HL-60 (cell line): ENCODE measurements around the gene EFCAB8.

Experiments used
- GABPA ChIP-seq: IDR thresholded peaks from 2 replicates; pipeline ENCODE4 v1.6.1; 2012; ENCODE audit warnings: low read depth
- POLR2AphosphoS5 ChIP-seq: IDR thresholded peaks from 2 replicates; pipeline ENCODE4 v1.6.1; 2012; ENCODE audit warnings: low read depth
- SPI1 ChIP-seq: IDR thresholded peaks from 2 replicates; pipeline ENCODE4 v1.6.1; 2012; ENCODE audit warnings: low read depth, mild to moderate bottlenecking, borderline replicate concordance
- TF ChIP-seq, protein P1 (sequence below): IDR thresholded peaks from one replicate; pipeline ENCODE4 v1.5.1; 2011; ENCODE audit warnings: low read length, control low read depth, inconsistent platforms; ENCODE audit not compliant: insufficient read depth
- TF ChIP-seq, protein P2 (sequence below): IDR thresholded peaks from 2 replicates; pipeline ENCODE4 v1.6.1; 2012; ENCODE audit warnings: low read depth; ENCODE audit not compliant: insufficient replicate concordance

- TF ChIP-seq, protein P1, sequence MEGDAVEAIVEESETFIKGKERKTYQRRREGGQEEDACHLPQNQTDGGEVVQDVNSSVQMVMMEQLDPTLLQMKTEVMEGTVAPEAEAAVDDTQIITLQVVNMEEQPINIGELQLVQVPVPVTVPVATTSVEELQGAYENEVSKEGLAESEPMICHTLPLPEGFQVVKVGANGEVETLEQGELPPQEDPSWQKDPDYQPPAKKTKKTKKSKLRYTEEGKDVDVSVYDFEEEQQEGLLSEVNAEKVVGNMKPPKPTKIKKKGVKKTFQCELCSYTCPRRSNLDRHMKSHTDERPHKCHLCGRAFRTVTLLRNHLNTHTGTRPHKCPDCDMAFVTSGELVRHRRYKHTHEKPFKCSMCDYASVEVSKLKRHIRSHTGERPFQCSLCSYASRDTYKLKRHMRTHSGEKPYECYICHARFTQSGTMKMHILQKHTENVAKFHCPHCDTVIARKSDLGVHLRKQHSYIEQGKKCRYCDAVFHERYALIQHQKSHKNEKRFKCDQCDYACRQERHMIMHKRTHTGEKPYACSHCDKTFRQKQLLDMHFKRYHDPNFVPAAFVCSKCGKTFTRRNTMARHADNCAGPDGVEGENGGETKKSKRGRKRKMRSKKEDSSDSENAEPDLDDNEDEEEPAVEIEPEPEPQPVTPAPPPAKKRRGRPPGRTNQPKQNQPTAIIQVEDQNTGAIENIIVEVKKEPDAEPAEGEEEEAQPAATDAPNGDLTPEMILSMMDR: no peak
- TF ChIP-seq, protein P2, sequence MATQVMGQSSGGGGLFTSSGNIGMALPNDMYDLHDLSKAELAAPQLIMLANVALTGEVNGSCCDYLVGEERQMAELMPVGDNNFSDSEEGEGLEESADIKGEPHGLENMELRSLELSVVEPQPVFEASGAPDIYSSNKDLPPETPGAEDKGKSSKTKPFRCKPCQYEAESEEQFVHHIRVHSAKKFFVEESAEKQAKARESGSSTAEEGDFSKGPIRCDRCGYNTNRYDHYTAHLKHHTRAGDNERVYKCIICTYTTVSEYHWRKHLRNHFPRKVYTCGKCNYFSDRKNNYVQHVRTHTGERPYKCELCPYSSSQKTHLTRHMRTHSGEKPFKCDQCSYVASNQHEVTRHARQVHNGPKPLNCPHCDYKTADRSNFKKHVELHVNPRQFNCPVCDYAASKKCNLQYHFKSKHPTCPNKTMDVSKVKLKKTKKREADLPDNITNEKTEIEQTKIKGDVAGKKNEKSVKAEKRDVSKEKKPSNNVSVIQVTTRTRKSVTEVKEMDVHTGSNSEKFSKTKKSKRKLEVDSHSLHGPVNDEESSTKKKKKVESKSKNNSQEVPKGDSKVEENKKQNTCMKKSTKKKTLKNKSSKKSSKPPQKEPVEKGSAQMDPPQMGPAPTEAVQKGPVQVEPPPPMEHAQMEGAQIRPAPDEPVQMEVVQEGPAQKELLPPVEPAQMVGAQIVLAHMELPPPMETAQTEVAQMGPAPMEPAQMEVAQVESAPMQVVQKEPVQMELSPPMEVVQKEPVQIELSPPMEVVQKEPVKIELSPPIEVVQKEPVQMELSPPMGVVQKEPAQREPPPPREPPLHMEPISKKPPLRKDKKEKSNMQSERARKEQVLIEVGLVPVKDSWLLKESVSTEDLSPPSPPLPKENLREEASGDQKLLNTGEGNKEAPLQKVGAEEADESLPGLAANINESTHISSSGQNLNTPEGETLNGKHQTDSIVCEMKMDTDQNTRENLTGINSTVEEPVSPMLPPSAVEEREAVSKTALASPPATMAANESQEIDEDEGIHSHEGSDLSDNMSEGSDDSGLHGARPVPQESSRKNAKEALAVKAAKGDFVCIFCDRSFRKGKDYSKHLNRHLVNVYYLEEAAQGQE: no peak
- TF ChIP-seq POLR2AphosphoS5: no peak
- no peak for TF ChIP-seq SPI1
- TF ChIP-seq GABPA: no peak
Observed at GRCh38 chr20:32832664-32833063, 26.1 kb upstream of the EFCAB8 start.
